SK-N-SH (cell line): ENCODE measurements around the gene TAS2R50. TPM values are rescaled to one million over a fixed set of nuclear protein-coding genes. Genes with fewer than 3 reads are reported as not detected.

Source experiments
- CTCF ChIA-PET: fragments of 300-600, 350-600 bp; formaldehyde crosslinking; extraction: SDS; loops from one replicate; lab custom pipeline; 2021; lab: Yijun Ruan, JAX
- POLR2A ChIA-PET: fragments of 350-600 bp; sonication (Branson Sonifier 250); formaldehyde crosslinking; extraction: SDS; loops from one replicate; lab custom pipeline; 2020; ENCODE audit warnings: antibody characterized with exemption, inconsistent platforms; lab: Yijun Ruan, JAX
- DNase-seq: peaks from one replicate; pipeline ENCODE4 v3.0.0; 2012
- H2AFZ ChIP-seq: fragments of 200-600 bp; sonication (generic); 2 replicates; pipeline ENCODE4 v1.8.1; 2016; ENCODE audit warnings: antibody characterized with exemption, mild to moderate bottlenecking, low read depth
- H3F3A ChIP-seq: fragments of 200-600 bp; sonication (generic); replicated peaks from 2 replicates; pipeline ENCODE3; 2016; ENCODE audit warnings: antibody characterized with exemption, mild to moderate bottlenecking; ENCODE audit not compliant: insufficient read depth
- H3K27ac ChIP-seq, 2 experiments: fragments of 200-500 bp in 1 of 2; fragments of 200-600 bp in 1 of 2; sonication (Bioruptor generic) in 1 of 2; sonication (generic), shearing (Covaris generic) in 1 of 2; 2 replicates each; pipeline versions ENCODE4 v1.5.1 to v1.6.1; 2014 to 2016; ENCODE audit warnings: low read depth in 2 of 2, inconsistent platforms in 1 of 2, low read length in 1 of 2, mild to moderate bottlenecking in 1 of 2, mixed read lengths in 1 of 2
- H3K27me3 ChIP-seq: fragments of 200-600 bp; sonication (generic), shearing (Covaris generic); 2 replicates; pipeline ENCODE4 v1.6.1; 2016; ENCODE audit warnings: mixed run types; ENCODE audit not compliant: insufficient read depth
- H3K36me3 ChIP-seq, 2 experiments: fragments of 200-500 bp in 1 of 2; fragments of 200-600 bp in 1 of 2; sonication (Bioruptor generic) in 1 of 2; sonication (generic) in 1 of 2; replicated peaks in 1 of 2; 2 replicates each; pipeline versions ENCODE3 to v1.5.1; 2014 to 2016; ENCODE audit warnings: low read length in 1 of 2, mild to moderate bottlenecking in 1 of 2; ENCODE audit not compliant: insufficient read depth in 2 of 2, control insufficient read depth in 1 of 2
- H3K4me1 ChIP-seq, 2 experiments: fragments of 200-500 bp in 1 of 2; fragments of 200-600 bp in 1 of 2; sonication (Bioruptor generic) in 1 of 2; sonication (generic), shearing (Covaris generic) in 1 of 2; 2 replicates each; pipeline versions ENCODE4 v1.5.1 to v1.6.1; 2014 to 2016; ENCODE audit warnings: low read depth in 1 of 2, low read length in 1 of 2, mixed run types in 1 of 2; ENCODE audit not compliant: insufficient read depth in 2 of 2, control insufficient read depth in 1 of 2
- H3K4me2 ChIP-seq: fragments of 200-600 bp; sonication (generic), shearing (Covaris generic); 2 replicates; pipeline ENCODE4 v1.6.1; 2017; ENCODE audit warnings: mixed run types
- H3K4me3 ChIP-seq, 2 experiments: fragments of 200-500 bp in 1 of 2; fragments of 200-600 bp in 1 of 2; sonication (Bioruptor generic) in 1 of 2; sonication (generic), shearing (Covaris generic) in 1 of 2; 2 replicates each; pipeline versions ENCODE4 v1.5.1 to v1.8.1; 2014 to 2016; ENCODE audit warnings: low read depth in 2 of 2, inconsistent platforms in 1 of 2, low read length in 1 of 2, mild to moderate bottlenecking in 1 of 2, mixed read lengths in 1 of 2, moderate library complexity in 1 of 2
- H3K79me2 ChIP-seq: fragments of 200-600 bp; sonication (generic); 2 replicates; pipeline ENCODE4 v1.8.1; 2017; ENCODE audit warnings: mild to moderate bottlenecking; ENCODE audit not compliant: insufficient read depth
- H3K9ac ChIP-seq: fragments of 200-600 bp; sonication (generic); 2 replicates; pipeline ENCODE4 v1.6.1; 2017; ENCODE audit warnings: mixed run types
- H3K9me2 ChIP-seq: fragments of 200-600 bp; sonication (generic); 2 replicates; pipeline ENCODE4 v1.6.1; 2017; ENCODE audit warnings: mixed run types
- H3K9me3 ChIP-seq: fragments of 200-600 bp; sonication (generic); 2 replicates; pipeline ENCODE4 v1.6.1; 2017; ENCODE audit warnings: mixed run types, mild to moderate bottlenecking, moderate library complexity
- H4K20me1 ChIP-seq: fragments of 200-600 bp; sonication (generic); 2 replicates; pipeline ENCODE4 v1.6.1; 2017; ENCODE audit warnings: mild to moderate bottlenecking, mixed run types; ENCODE audit not compliant: insufficient read depth
- ELF1 ChIP-seq: IDR thresholded peaks from 2 replicates; pipeline ENCODE4 v1.4.0; 2012
- EP300 ChIP-seq, 2 experiments: IDR thresholded peaks; 2 replicates each; pipeline versions ENCODE4 v1.4.0 to v1.6.1; 2012; ENCODE audit warnings: borderline replicate concordance in 1 of 2, low read depth in 1 of 2, low read length in 1 of 2
- FOXM1 ChIP-seq: IDR thresholded peaks from 2 replicates; pipeline ENCODE4 v1.4.0; 2012; ENCODE audit warnings: low read depth, mild to moderate bottlenecking
- IRF3 ChIP-seq: fragments of 150-350 bp; IDR thresholded peaks from 2 replicates; pipeline ENCODE4 v1.6.1; 2016; ENCODE audit warnings: mild to moderate bottlenecking, low read depth, low read length
- JUND ChIP-seq: IDR thresholded peaks from 2 replicates; pipeline ENCODE4 v1.4.0; 2012
- MAX ChIP-seq: IDR thresholded peaks from 2 replicates; pipeline ENCODE4 v1.4.0; 2012; ENCODE audit warnings: low read depth
- MEF2A ChIP-seq: IDR thresholded peaks from 2 replicates; pipeline ENCODE4 v1.4.0; 2012; ENCODE audit warnings: low read depth, borderline replicate concordance
- MXI1 ChIP-seq: IDR thresholded peaks from 2 replicates; pipeline ENCODE4 v1.6.1; 2012; ENCODE audit warnings: mild to moderate bottlenecking, low read depth, low read length, improper control_type of control experiment
- NFIC ChIP-seq: IDR thresholded peaks from 2 replicates; pipeline ENCODE4 v1.4.0; 2012; ENCODE audit warnings: borderline replicate concordance
- NRF1 ChIP-seq: IDR thresholded peaks from 2 replicates; pipeline ENCODE4 v1.6.1; 2012; ENCODE audit warnings: low read depth, mild to moderate bottlenecking, low read length
- POLR2AphosphoS5 ChIP-seq: IDR thresholded peaks from 2 replicates; pipeline ENCODE4 v1.6.1; 2012; ENCODE audit warnings: low read depth, low read length
- RCOR1 ChIP-seq: fragments of 150-350 bp; IDR thresholded peaks from 2 replicates; pipeline ENCODE4 v1.6.1; 2017; ENCODE audit warnings: antibody characterized with exemption, low read length
- REST ChIP-seq: IDR thresholded peaks from 2 replicates; pipeline ENCODE4 v1.6.1; 2012; ENCODE audit warnings: mild to moderate bottlenecking, low read depth, low read length, moderate library complexity
- RFX5 ChIP-seq: IDR thresholded peaks from 2 replicates; pipeline ENCODE4 v1.6.1; 2012; ENCODE audit warnings: mild to moderate bottlenecking, improper control_type of control experiment, low read length
- RXRA ChIP-seq: IDR thresholded peaks from 2 replicates; pipeline ENCODE4 v1.4.0; 2012; ENCODE audit warnings: low read depth, mild to moderate bottlenecking, borderline replicate concordance
- SIN3A ChIP-seq: IDR thresholded peaks from 2 replicates; pipeline ENCODE4 v1.6.1; 2012; ENCODE audit warnings: low read depth, mild to moderate bottlenecking, low read length, moderate library complexity, borderline replicate concordance
- SMC3 ChIP-seq: IDR thresholded peaks from 2 replicates; pipeline ENCODE4 v1.6.1; 2012; ENCODE audit warnings: low read depth, low read length, improper control_type of control experiment
- TAF1 ChIP-seq: IDR thresholded peaks from 2 replicates; pipeline ENCODE4 v1.6.1; 2012; ENCODE audit warnings: low read depth, mild to moderate bottlenecking, low read length, moderate library complexity, borderline replicate concordance
- USF1 ChIP-seq: IDR thresholded peaks from 2 replicates; pipeline ENCODE4 v1.4.0; 2012; ENCODE audit warnings: low read depth, borderline replicate concordance
- WGBS: methylation state at CpG from one replicate; pipeline ENCODE4 v1.1.6; 2017; ENCODE audit warnings: low lambda C conversion rate; 5-methylcytosine and 5-hydroxymethylcytosine counted together
- polyA plus RNA-seq, 3 experiments: library from polyadenylated mRNA; depleted of rRNA; stranded (reverse); fragments of >200 nt; gene quantifications; 2 replicates each; pipeline ENCODE4 v1.2.3, GENCODE V29; 2012

The TAS2R50 gene
- polyA plus RNA-seq, 1 of the 3 experiments (the other 2 are of a cell fraction): 0.05 TPM

- no peak for TF ChIP-seq RXRA
- no peak for TF ChIP-seq IRF3
- no peak for TF ChIP-seq RFX5
- TF ChIP-seq, all 33 proteins: peak for 0
Observed at GRCh38 chr12:10982244-10982643, 4.5 kb downstream of the TAS2R50 start (continued).

- ChIA-PET POLR2A (no interaction called here), CTCF (no interaction called here)
- Histone ChIP-seq H3K27me3 (no peaks in the 10 kb centered on the region), H3K9me3 (no peaks in the 10 kb centered on the region), H3K79me2 (peaks cover 29% of the 10 kb centered on the region; the same call in 1 of the 2 replicates), H2AFZ (no peak overlapping the region), H3K4me1 (no peaks in the 10 kb centered on the region), H3K4me3 (no peak overlapping the region), H3K9ac (no peak overlapping the region), H3F3A (no peaks in the 10 kb centered on the region), H3K9me2 (no peaks in the 10 kb centered on the region), H3K27ac (no peak overlapping the region), H4K20me1 (peaks cover 3% of the 10 kb centered on the region; the same call in 1 of the 2 replicates), H3K36me3 (peaks cover 0 to 3% of the 10 kb centered on the region in 2 experiments), H3K4me2 (no peak overlapping the region)
- no peak for DNase-seq
- 91% methylated on average over 3 of the region's 3 CpGs for WGBS
- TF ChIP-seq NRF1: no peak
- no peak for TF ChIP-seq RCOR1
- TF ChIP-seq RXRA: no peak
- no peak for TF ChIP-seq JUND
- TF ChIP-seq USF1: no peak
- TF ChIP-seq NFIC: no peak
- no peak for TF ChIP-seq ELF1
- no peak for TF ChIP-seq FOXM1
- TF ChIP-seq EP300 (IDR thresholded peaks at IDR 0.05; ENCODE audit: borderline replicate concordance in 1 of 2, low read depth in 1 of 2, low read length in 1 of 2): no peak
- no peak for TF ChIP-seq POLR2AphosphoS5
- no peak for TF ChIP-seq TAF1
- no peak for TF ChIP-seq SIN3A
- no peak for TF ChIP-seq MXI1
- no peak for TF ChIP-seq MEF2A
- TF ChIP-seq RFX5: no peak
- TF ChIP-seq MAX: no peak
- TF ChIP-seq REST: no peak
- TF ChIP-seq SMC3: no peak
Observed at GRCh38 chr12:10974965-10975364, 11.7 kb downstream of the TAS2R50 start.
